SH-SY5Y (cell line): ENCODE measurements around the gene GAS7.

ENCODE experiments used
- GATA2 ChIP-seq: IDR thresholded peaks from 2 replicates; pipeline ENCODE4 v1.6.1; 2011; ENCODE audit warnings: mild to moderate bottlenecking, low read depth, low read length
- GATA3 ChIP-seq: IDR thresholded peaks from 2 replicates; pipeline ENCODE4 v1.6.1; 2011; ENCODE audit warnings: low read depth, mild to moderate bottlenecking, low read length, moderate library complexity

- no peak for TF ChIP-seq GATA2
- no peak for TF ChIP-seq GATA3
These were observed 114.5 kb downstream of the GAS7 start for GRCh38 chr17:10083864-10084263.
